Sigmoid colon (tissue), 4 donors: ENCODE results near the gene UBE3A.

Source experiments
- CTCF ChIP-seq, 4 experiments: fragments of 450-650 bp in 3 of 4; fragments of 200-600 bp in 1 of 4; IDR thresholded peaks; one replicate each; pipeline ENCODE4 v1.5.1; 2016 to 2019; ENCODE audit warnings: antibody characterized with exemption in 4 of 4, mild to moderate bottlenecking in 3 of 4, moderate library complexity in 2 of 4
- EP300 ChIP-seq, 4 donors: sonication (generic); formaldehyde crosslinking; IDR thresholded peaks; one replicate each; pipeline ENCODE4 v1.6.1; 2017; ENCODE audit warnings: antibody characterized with exemption in 4 of 4
- POLR2A ChIP-seq, 2 donors: fragments of 450-650 bp; IDR thresholded peaks; one replicate each; pipeline ENCODE4 v1.6.1; 2016; ENCODE audit warnings: antibody characterized with exemption in 2 of 2, mild to moderate bottlenecking in 2 of 2, moderate library complexity in 2 of 2

GRCh38 chr15:25464784-25465183 lies 26.0 kb upstream of the UBE3A start:
- TF ChIP-seq EP300 (IDR thresholded peaks at IDR 0.05), result no peak
- TF ChIP-seq CTCF (IDR thresholded peaks at IDR 0.05), result no peak
- no peak for TF ChIP-seq POLR2A (IDR thresholded peaks at IDR 0.05)
